HuH-7.5 (cell line): ENCODE measurements around the gene PHC1.
"Not testable (repeated sequence)": the region's sequence is repeated elsewhere in the genome, so short reads cannot be mapped to it uniquely, and the experiment has no call there.

Experiments used
- DNase-seq: peaks from one replicate; pipeline ENCODE4 v3.0.0; 2011; ENCODE audit warnings: low spot score

Gene PHC1

DNA sequence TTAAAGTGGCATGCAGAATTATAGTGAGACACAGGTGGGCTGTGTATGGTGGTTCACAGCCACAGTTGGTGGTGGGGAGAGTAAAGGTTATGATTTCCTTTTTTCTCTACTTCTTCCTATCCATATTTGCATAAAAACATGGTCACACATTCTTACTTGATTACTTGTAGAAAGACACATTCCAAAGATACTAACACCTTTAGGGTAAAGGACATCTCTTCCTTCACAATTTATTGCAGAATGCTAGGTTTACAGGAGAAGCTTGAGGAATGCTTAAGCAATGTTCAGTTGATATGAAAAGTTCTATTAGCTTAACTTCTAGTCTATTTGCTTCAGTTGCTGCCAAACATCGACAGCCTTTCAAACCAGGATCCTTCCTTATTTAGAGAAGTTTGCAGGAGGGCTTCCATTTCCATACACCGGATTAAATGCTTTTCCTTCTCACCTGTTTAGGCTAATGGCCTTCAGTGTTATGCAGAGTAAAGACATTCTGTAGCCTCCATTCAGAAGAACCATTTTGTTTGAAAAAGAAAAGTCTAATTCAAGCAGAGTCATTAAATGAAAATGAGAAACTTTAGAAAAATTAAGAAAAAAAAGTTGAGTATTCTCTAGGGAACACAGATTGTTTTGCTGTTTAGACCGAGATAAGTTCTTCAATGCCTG, 2.6 kb upstream of the PHC1 start:
- DNase-seq: no peak

DNA sequence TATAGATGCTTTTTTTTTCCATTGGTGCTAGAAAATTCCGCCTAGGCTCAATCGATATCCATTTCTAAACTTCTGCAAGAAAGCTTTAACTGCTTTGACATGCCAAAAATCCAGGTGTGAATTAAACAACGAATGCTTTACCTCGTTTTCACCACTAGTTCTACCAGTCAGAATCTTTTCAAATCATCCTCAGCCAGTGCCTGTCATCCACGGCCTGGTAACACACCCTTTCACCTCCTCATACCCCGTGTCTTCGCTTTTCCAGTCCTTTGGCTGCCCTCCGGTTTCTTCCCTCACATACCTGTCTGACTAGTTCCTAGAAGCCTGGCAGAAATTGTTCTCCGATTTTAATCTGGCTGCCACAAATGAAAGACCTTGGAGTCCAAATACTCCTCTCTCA, 1.4 kb upstream of the PHC1 start:
- peak; percentile 14 for DNase-seq

GRCh38 chr12:8913702-8914032, 642 bp upstream of the PHC1 start:
- DNase-seq: peak; percentile 11

GRCh38 chr12:8914716-8915526, 612 bp downstream of the PHC1 start:
- peak; percentile 73 for DNase-seq

DNA sequence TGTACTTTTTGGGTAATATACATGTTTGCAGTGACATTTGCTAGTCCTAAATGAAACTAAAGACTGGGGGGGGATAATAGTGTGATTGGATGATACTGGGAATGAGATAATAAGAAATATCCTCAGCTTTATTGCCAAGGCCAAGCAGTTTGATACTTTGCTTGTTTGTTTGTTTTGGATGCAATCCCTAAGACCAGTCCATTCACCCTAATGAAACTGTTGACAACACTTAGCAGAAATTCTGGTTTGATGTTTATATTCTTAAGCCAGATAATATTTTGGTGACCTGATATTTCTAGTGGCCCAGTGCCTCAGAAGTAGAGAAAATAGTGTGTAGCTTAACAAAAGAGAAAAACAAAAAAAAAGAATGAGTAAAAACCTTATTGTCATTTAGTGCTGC, 1.8 kb downstream of the PHC1 start:
- no peak for DNase-seq

DNA sequence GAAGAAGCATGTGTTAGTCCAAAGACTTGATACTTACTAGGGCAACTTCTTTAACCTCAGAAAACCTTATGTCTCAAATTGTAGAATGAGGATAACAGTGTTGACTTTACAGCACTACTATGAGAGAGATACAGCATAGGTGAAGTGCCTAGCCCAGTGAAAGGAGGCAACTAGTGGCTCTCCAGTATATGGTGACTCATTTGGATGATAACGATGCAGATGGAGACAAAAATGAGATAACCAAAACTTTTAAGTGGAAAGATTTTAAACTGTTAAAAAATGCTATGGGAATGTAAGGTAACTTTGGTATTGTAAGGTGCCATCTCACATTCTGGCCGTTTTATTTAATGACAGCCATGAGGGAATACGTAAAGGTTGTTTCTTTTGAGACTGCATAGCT, 2.7 kb downstream of the PHC1 start:
- DNase-seq: no peak

- no peak for DNase-seq
Measured at GRCh38 chr12:8917751-8918150, 3.4 kb downstream of the PHC1 start.

DNA sequence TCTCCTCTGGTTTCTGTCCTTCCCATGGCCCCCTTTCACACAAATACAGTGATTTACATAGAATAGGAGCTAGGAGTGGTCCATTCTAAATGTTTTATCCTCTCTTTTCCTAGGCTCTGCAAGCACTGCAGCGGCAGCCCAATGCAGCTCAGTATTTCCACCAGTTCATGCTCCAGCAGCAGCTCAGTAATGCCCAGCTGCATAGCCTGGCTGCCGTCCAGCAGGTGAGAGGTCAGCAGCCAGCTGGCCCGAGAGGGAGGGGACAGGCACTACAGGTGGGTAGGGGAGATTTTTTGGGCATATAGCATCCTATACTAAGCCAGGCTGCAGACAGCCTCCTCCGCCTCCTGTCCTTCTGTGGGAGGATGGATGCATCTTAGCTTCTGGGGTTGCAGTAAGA, 5.3 kb downstream of the PHC1 start:
- not testable (repeated sequence) for DNase-seq

DNA sequence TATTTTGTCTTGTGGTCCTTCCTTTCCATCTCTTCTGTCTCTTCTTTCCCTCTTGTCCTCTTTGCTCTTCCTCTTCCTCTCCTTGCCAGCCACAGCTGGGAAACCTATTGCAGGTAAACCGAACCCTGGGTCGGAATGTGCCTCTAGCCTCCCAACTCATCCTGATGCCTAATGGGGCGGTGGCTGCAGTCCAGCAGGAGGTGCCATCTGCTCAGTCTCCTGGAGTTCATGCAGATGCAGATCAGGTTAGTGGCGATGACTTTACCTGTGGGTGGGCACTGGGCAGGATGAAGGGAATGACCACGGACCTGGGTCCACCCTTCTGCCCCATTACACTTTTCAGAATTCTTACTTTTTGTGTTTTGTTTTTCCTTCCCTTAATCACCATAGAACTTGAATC, 8.2 kb downstream of the PHC1 start:
- no peak for DNase-seq

DNA sequence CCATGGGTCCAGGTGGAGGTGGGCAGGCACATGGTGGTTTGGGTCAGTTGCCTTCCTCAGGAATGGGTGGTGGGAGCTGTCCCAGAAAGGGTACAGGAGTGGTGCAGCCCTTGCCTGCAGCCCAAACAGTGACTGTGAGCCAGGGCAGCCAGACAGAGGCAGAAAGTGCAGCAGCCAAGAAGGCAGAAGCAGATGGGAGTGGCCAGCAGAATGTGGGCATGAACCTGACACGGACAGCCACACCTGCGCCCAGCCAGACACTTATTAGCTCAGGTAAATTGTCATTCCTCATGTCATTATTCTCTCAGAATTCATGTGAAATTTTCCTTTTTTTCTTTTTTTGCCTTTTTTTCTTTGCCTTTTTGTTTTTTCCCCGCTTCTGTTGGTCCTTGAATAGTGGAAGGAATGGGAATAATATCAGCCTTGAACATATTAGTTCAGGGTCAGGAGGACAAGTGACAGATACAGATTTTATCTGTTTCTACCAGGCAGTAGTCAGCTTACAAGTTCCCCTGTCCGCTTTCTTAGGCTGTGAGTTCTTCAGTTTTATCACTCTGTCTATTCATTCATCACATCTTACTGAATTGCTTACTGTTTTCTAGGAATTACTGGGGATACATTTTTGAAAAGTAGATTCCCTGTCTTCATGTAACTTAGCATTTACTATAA, 16.5 kb downstream of the PHC1 start:
- not testable (repeated sequence) for DNase-seq

GRCh38 chr12:8932464-8932863, 18.2 kb downstream of the PHC1 start:
- DNase-seq: not testable (repeated sequence)

- not testable (repeated sequence) for DNase-seq
Measured at GRCh38 chr12:8934080-8934479, 19.8 kb downstream of the PHC1 start.

DNA sequence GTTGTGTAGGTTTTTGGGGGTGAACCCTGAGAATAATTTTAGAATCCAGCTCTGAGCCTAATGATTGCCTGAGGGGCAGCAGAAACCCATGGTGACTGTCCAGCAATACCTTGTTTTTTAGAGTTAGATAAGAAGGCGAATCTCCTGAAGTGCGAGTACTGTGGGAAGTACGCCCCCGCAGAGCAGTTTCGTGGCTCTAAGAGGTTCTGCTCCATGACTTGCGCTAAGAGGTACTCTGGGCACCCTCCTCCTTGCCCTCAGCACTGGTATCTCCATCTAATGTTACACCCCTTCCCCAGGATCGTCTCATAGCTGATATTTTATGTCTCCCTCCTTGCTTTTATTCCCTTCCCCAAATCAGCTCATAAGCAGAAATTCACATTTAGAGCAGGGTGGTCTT, 22.4 kb downstream of the PHC1 start:
- DNase-seq: no peak

DNA sequence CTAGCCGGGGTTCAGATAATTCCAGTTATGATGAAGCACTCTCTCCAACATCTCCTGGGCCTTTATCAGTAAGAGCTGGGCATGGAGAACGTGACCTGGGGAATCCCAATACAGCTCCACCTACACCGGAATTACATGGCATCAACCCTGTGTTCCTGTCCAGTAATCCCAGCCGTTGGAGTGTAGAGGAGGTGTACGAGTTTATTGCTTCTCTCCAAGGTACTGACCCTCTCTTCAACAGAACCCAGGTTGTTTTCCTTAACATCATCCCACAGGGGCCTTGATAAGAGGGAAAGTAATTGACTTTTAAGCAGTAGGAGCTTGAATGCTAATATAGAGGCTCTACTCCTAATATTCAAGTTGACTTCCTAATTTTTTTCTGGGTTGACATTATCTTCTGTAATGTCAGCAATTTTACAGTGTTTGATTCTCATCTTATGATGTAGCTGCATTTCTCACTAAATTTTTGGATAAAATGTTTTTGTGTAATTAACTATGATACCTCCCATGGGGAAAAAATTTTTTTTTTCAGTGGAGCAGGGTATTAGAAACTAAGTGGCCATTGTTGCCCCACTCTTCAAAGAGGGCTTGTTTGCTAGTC, 23.6 kb downstream of the PHC1 start:
- not testable (repeated sequence) for DNase-seq

GRCh38 chr12:8941691-8942478, 27.6 kb downstream of the PHC1 start:
- no peak for DNase-seq

DNA sequence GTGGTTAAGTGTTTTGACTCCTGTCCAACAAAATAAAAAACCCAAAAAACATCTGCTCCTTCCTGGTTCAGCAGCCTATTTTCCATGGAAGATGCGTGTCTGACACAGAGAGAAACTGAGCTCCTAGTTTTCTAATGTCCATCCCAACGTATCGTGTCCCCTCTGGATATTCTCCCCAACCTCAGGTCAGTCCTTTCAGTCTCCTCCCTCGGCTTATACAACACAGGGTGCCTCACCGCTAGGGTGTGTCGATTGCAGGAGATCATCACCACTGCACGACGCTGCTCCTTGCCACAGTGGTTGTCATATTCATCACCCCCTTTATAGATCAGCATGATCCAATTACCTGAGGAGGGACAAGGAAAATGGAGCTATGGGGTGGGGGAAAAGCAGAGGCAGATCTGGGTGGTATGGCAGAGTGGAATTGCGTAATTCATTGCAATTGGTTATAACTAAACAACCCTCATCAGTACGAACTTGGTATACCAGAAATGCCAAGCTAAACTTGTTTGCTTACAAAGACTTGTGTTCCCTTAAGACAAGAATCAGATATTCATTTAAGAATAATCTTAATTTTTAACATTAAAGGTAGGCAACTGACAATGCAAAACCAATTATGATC, 29.4 kb downstream of the PHC1 start:
- DNase-seq: no peak

DNA sequence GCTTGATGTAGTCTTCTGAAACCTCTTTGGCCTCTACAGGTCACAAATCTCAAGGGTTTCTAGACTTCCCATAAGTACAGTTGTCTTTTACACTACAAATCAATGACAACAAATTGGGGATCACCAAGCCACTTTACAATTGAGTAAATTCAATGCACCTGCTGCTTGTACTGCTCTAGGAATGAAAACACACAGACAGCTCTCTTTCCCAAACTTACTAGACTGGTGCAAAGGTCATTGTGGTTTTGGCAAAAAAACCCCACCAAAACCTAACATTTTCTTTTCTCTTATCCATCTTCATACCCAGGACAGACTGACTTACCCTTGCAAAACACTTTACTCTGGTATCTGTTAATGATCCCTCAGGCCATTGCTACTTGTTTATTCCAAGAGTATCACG, 32.4 kb downstream of the PHC1 start:
- DNase-seq: no peak

DNA sequence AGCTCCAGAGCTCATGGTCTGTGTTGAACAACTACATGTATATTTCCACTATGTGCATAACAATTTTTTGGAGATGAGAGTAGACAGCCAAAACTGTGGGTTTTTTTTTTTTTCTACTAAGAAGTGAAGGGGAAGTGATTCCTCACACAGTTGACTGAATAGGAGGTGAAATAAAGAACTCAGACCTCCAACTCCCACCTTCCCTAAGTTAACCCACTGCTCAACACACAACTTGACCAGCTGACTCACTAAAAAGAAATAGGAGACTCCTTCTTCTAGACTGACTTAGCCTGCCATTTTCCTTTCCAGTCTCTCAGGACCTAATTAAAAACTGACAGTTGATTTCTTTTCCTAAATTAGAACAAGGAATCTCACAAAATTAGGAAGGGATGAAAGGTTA, 33.4 kb downstream of the PHC1 start:
- DNase-seq: no peak

DNA sequence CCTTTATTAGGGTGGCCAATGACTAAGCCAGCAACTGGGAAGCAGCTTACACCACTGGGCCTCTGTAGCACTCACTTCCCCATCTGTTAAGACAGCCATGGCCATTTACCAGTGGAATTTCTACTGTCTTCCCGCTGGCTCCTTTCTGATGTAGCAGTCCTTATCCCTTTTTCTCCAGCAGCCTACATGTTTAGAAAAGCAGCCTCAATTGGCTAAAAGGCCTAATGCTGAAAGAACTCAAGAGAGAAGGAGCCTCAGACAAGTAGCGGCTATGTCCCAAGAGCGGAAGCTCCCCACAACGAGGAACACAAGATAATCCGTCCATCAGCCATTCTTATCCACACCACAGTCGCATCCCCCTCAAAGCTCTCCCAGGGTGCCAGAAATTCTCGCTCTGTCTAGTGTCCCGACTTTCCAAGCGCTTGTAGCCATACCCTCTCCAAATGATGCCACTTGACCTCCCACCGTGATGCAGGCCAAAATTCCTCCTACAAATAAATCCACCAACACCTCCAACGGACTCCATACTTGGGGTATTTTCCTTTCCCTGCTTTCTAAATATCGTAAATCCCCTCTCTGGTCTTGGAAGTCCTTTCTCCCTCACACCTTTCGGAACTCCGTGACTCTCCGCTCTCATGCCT, 34.5 kb downstream of the PHC1 start:
- DNase-seq: peak; percentile 13

- DNase-seq: peak; percentile 86
Measured at GRCh38 chr12:8949342-8950220, 35.3 kb downstream of the PHC1 start, which contains the start of gene M6PR. M6PR (minus strand) TSS chr12:8949645; CDS start chr12:8946404, 3,241 bp downstream.
